ENCODE measurements around the gene CELF4. TPM values are rescaled to one million over a fixed set of nuclear protein-coding genes. Genes with fewer than 3 reads are reported as not detected.

CELF4 gene
- total RNA-seq, 1 donor from 2014 or later, result 0.22 TPM

DNA sequence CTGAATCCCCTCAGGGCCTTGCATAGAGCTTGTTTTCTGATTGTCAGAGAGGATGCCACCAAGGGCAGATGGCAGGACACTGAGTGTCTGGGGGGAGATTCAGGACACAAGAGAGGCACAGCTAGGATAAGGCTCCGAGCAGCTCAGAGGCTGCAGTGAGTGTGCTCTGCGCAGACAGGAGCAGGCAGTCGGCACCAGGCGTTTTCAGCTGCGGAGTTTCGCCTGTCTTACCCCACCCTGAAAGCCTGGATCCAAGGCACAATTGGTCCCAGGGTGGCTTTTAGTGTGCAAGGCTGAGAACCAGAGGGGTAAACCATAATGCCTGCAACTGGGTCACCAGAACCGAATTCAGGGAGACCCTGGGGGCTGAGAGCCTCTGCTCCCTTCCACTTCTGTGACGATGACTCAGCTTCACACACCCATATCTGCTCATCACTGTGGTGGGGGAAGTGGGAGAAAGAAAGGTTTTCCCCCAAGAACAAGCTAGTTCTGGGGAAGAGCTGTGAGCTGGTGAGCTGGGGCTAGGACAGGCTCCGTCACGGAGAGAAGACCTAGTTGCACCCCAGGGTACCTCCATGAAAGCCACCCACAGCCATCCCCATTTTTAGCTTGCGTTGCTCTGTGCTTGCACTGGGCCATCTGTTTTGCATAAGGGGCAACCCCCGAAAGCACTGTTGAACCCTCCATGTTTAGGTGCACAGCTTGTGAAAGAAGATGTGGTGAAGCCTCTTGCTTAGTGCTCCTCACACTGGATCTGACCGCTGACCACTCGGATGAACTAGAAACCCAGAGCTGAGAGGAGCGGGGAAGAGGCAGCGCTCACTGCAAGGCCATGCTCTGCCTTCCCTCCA, 173.7 kb downstream of the CELF4 start:
- Mint-ChIP-seq H3K9me3 (ENCODE audit: low read depth) (peaks cover 16% of the 10 kb centered on the region), H3K4me1 (ENCODE audit: low read depth) (peaks cover 6% of the 10 kb centered on the region), H3K4me3 (ENCODE audit: unreplicated experiment) (no peak overlapping the region), H3K27me3 (ENCODE audit: low read depth) (peaks cover 19% of the 10 kb centered on the region), H3K36me3 (ENCODE audit: low read depth) (peaks cover 2% of the 10 kb centered on the region), H3K27ac (ENCODE audit: unreplicated experiment) (no peak overlapping the region)
- TF ChIP-seq, protein P1, sequence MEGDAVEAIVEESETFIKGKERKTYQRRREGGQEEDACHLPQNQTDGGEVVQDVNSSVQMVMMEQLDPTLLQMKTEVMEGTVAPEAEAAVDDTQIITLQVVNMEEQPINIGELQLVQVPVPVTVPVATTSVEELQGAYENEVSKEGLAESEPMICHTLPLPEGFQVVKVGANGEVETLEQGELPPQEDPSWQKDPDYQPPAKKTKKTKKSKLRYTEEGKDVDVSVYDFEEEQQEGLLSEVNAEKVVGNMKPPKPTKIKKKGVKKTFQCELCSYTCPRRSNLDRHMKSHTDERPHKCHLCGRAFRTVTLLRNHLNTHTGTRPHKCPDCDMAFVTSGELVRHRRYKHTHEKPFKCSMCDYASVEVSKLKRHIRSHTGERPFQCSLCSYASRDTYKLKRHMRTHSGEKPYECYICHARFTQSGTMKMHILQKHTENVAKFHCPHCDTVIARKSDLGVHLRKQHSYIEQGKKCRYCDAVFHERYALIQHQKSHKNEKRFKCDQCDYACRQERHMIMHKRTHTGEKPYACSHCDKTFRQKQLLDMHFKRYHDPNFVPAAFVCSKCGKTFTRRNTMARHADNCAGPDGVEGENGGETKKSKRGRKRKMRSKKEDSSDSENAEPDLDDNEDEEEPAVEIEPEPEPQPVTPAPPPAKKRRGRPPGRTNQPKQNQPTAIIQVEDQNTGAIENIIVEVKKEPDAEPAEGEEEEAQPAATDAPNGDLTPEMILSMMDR (IDR thresholded peaks at IDR 0.05), result no peak
- no peak for DNase-seq (ENCODE audit: low spot score)

DNA sequence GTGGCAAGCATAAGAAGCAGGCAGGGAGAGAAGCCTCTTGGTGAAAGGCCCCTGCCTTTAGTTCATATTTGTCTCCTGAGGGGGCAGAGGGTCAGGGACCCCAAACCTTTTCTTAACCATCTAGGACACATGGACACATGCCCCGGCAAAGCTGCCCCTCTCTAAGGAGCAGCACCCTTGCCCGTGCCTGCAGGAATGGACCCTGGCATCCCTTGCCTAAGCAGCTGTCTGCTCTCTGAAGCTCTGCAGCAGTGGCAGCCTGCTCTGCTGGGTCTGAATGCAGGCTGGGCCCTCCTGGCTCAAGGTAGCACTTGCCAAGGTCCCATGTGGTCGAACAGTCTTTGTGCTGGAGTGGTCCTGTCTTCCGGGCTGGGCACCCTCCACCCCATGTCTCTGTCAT, 174.4 kb downstream of the CELF4 start:
- Mint-ChIP-seq H3K9me3 (ENCODE audit: low read depth) (peaks cover 16% of the 10 kb centered on the region), H3K27me3 (ENCODE audit: low read depth) (peaks cover 22% of the 10 kb centered on the region), H3K4me3 (ENCODE audit: unreplicated experiment) (no peak overlapping the region), H3K36me3 (ENCODE audit: low read depth) (peaks cover 2% of the 10 kb centered on the region), H3K4me1 (ENCODE audit: low read depth) (peaks cover 6% of the 10 kb centered on the region), H3K27ac (ENCODE audit: unreplicated experiment) (no peak overlapping the region)
- DNase-seq (ENCODE audit: low spot score), result no peak
- TF ChIP-seq, protein P1 (IDR thresholded peaks at IDR 0.05), result no peak

- H3K27ac Mint-ChIP-seq (ENCODE audit: unreplicated experiment), result no peak overlapping the region
- TF ChIP-seq, protein P1 (IDR thresholded peaks at IDR 0.05), result no peak
- H3K36me3 Mint-ChIP-seq (ENCODE audit: low read depth), result peaks cover 2% of the 10 kb centered on the region
- peaks cover 6% of the 10 kb centered on the region for H3K4me1 Mint-ChIP-seq (ENCODE audit: low read depth)
- no peak for DNase-seq (ENCODE audit: low spot score)
- H3K4me3 Mint-ChIP-seq (ENCODE audit: unreplicated experiment), result no peak overlapping the region
- H3K27me3 Mint-ChIP-seq (ENCODE audit: low read depth), result peaks cover 23% of the 10 kb centered on the region
- H3K9me3 Mint-ChIP-seq (ENCODE audit: low read depth), result peaks cover 16% of the 10 kb centered on the region
These were observed 174.9 kb downstream of the CELF4 start for GRCh38 chr18:37390687-37391086.

DNA sequence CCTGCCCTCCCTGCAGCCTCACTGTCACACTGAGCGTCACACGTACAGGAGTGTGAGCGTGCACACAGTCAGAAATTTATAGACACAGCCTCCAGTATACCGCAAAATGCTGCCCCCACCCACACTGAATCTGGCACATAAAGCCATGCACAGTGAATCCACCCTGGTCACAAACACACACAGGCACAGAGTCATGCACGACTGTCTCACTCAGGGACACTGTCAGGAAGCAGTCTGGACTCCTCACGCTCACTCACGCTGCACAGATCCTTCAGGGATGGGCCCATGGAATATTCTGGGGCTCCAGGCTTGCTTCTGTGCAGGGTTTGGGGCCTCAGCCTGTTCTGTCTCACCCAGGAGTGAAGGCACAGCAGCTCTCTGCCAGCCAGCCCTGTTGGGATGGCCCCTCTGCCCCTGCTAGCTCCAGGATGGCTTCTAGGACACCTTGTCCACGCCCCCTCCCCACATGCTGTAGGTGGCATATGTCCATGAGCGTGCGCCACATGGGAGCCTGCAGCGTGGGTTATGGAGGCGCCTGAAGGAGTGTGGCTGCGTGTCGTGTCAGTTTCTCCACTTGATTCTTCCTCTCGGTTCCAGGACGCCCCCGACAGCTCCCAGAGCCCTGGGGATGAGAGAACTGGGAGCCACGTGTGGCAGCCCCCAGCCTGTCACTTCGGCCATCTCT, 175.8 kb downstream of the CELF4 start:
- TF ChIP-seq, protein P1 (IDR thresholded peaks at IDR 0.05), result no peak
- no peak overlapping the region for H3K4me3 Mint-ChIP-seq (ENCODE audit: unreplicated experiment)
- peaks cover under 1% of the 10 kb centered on the region for H3K4me1 Mint-ChIP-seq (ENCODE audit: low read depth)
- H3K9me3 Mint-ChIP-seq (ENCODE audit: low read depth), result peaks cover 16% of the 10 kb centered on the region
- H3K27ac Mint-ChIP-seq (ENCODE audit: unreplicated experiment), result no peak overlapping the region
- peaks cover 23% of the 10 kb centered on the region for H3K27me3 Mint-ChIP-seq (ENCODE audit: low read depth)
- peaks cover 2% of the 10 kb centered on the region for H3K36me3 Mint-ChIP-seq (ENCODE audit: low read depth)
- no peak for DNase-seq (ENCODE audit: low spot score)

GRCh38 chr18:37389041-37389440, 176.6 kb downstream of the CELF4 start:
- peaks cover 28% of the 10 kb centered on the region for H3K27me3 Mint-ChIP-seq (ENCODE audit: low read depth)

More at GRCh38 chr18:37389041-37389440, 176.6 kb downstream of the CELF4 start:
- no peak overlapping the region for H3K27ac Mint-ChIP-seq (ENCODE audit: unreplicated experiment)
- peaks cover 2% of the 10 kb centered on the region for H3K36me3 Mint-ChIP-seq (ENCODE audit: low read depth)
- H3K4me3 Mint-ChIP-seq (ENCODE audit: unreplicated experiment), result no peak overlapping the region
- H3K4me1 Mint-ChIP-seq (ENCODE audit: low read depth), result no peaks in the 10 kb centered on the region
- H3K9me3 Mint-ChIP-seq (ENCODE audit: low read depth), result peaks cover 16% of the 10 kb centered on the region
- no peak for DNase-seq (ENCODE audit: low spot score)
- TF ChIP-seq, protein P1 (IDR thresholded peaks at IDR 0.05), result no peak

Data from chondrocyte (in vitro differentiated cells).